ENCODE measurements around the gene POP5.

POP5 gene

DNA sequence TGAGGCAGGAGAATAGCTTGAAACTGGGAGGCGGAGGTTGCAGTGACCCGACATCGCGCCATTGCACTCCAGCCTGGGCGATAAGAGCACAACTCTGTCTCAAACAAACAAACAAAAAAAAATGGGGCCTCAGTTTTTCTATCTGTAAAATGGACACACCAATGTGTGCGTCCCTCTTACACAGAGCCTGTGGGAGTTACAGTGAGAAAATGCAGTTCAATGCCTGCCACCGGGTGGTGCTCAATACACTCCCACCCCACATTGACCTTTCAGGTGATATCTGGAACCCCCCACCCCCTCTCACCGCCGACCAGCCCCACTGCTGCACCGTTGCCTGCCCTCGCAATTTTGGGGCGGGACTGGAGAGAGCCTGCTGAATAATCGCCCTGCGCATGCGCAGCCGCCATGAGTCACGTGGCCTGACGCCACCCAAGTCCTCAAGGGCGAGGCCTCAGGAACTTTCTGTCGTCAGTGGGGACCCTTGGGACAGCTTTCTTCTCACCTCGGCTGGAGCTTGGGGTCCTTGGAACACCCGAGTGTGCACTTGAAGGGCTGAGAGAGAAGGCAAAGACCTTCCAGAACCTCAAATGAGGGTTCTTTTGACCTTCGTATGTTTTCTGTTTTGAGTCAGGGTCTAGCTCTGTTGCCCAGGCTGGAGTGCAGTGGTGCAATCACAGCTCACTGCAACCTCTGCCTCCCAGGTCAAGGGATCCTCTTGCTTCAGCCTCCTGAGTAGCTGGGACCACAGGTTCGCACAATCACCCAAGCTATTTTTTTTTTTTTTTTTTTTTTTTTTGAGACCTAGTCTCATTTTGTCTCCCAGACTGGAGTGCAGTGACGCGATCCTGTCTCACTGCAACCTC, 44.6 kb upstream of the POP5 start:
- TF ChIP-seq ARNTL (CRISPR knock-in tag; IDR thresholded peaks at IDR 0.05; ENCODE audit: borderline replicate concordance, low read depth) (no peak), ZNF565 (CRISPR knock-in tag; conservative IDR thresholded peaks at IDR 0.05; ENCODE audit: low read depth) (no peak), ZNF8 (CRISPR knock-in tag; IDR thresholded peaks at IDR 0.05) (no peak), OSR1 (CRISPR knock-in tag; IDR thresholded peaks at IDR 0.05) (no peak), ESRRG (CRISPR knock-in tag; IDR thresholded peaks at IDR 0.05) (no peak), ISL1 (CRISPR knock-in tag; IDR thresholded peaks at IDR 0.05) (no peak), ZNF70 (CRISPR knock-in tag; IDR thresholded peaks at IDR 0.05) (no peak), ZC3H10 (CRISPR knock-in tag; IDR thresholded peaks at IDR 0.05) (no peak), SNAI2 (CRISPR knock-in tag; IDR thresholded peaks at IDR 0.05) (no peak), ZFP3 (CRISPR knock-in tag; IDR thresholded peaks at IDR 0.05) (no peak), RARB (CRISPR knock-in tag; IDR thresholded peaks at IDR 0.05) (no peak)
- TF ChIP-seq, protein P1, sequence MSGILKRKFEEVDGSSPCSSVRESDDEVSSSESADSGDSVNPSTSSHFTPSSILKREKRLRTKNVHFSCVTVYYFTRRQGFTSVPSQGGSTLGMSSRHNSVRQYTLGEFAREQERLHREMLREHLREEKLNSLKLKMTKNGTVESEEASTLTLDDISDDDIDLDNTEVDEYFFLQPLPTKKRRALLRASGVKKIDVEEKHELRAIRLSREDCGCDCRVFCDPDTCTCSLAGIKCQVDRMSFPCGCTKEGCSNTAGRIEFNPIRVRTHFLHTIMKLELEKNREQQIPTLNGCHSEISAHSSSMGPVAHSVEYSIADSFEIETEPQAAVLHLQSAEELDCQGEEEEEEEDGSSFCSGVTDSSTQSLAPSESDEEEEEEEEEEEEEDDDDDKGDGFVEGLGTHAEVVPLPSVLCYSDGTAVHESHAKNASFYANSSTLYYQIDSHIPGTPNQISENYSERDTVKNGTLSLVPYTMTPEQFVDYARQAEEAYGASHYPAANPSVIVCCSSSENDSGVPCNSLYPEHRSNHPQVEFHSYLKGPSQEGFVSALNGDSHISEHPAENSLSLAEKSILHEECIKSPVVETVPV (CRISPR knock-in tag; IDR thresholded peaks at IDR 0.05) = no peak
- TF ChIP-seq, protein P2, sequence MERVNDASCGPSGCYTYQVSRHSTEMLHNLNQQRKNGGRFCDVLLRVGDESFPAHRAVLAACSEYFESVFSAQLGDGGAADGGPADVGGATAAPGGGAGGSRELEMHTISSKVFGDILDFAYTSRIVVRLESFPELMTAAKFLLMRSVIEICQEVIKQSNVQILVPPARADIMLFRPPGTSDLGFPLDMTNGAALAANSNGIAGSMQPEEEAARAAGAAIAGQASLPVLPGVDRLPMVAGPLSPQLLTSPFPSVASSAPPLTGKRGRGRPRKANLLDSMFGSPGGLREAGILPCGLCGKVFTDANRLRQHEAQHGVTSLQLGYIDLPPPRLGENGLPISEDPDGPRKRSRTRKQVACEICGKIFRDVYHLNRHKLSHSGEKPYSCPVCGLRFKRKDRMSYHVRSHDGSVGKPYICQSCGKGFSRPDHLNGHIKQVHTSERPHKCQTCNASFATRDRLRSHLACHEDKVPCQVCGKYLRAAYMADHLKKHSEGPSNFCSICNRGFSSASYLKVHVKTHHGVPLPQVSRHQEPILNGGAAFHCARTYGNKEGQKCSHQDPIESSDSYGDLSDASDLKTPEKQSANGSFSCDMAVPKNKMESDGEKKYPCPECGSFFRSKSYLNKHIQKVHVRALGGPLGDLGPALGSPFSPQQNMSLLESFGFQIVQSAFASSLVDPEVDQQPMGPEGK (CRISPR knock-in tag; IDR thresholded peaks at IDR 0.05; ENCODE audit: borderline replicate concordance) = no peak
- no peak for ATAC-seq

DNA sequence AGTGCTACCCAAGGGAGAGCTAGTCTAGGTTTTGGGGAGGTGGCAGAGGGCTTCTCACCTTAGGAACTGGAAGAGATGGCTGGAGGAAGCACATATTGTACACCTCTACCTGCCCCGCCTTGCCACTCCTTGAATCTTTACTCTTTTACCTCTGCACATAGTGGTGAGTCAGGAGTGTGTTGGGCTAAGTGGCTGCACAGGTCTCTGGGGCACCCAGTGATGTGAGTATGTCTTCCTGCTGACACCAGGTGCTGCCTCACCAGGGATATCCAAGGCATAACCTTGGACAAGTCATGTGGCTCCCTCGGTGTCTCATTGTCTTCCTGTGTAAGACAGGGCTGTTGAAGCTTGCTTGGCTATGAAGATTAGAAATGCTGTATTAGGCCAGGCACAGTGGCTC, 39.4 kb upstream of the POP5 start:
- ATAC-seq = no peak

More for the DNA sequence above, 39.4 kb upstream of the POP5 start:
- TF ChIP-seq ESRRG (CRISPR knock-in tag; IDR thresholded peaks at IDR 0.05) (no peak), ARNTL (CRISPR knock-in tag; IDR thresholded peaks at IDR 0.05; ENCODE audit: borderline replicate concordance, low read depth) (no peak), CSDC2 (CRISPR knock-in tag; IDR thresholded peaks at IDR 0.05) (no peak), TOX (CRISPR knock-in tag; IDR thresholded peaks at IDR 0.05; ENCODE audit: borderline replicate concordance) (no peak), OSR1 (CRISPR knock-in tag; IDR thresholded peaks at IDR 0.05) (no peak), ZNF565 (CRISPR knock-in tag; conservative IDR thresholded peaks at IDR 0.05; ENCODE audit: low read depth) (no peak), ISL1 (CRISPR knock-in tag; IDR thresholded peaks at IDR 0.05) (no peak), ZNF70 (CRISPR knock-in tag; IDR thresholded peaks at IDR 0.05) (no peak), ZFP30 (CRISPR knock-in tag; IDR thresholded peaks at IDR 0.05) (no peak), BACH2 (CRISPR knock-in tag; IDR thresholded peaks at IDR 0.05; ENCODE audit: borderline replicate concordance) (no peak), CREB5 (CRISPR knock-in tag; IDR thresholded peaks at IDR 0.05; ENCODE audit: low read depth) (no peak), ZFP3 (CRISPR knock-in tag; IDR thresholded peaks at IDR 0.05) (no peak), PPARA (CRISPR knock-in tag; IDR thresholded peaks at IDR 0.05; ENCODE audit: borderline replicate concordance) (no peak), RARB (CRISPR knock-in tag; IDR thresholded peaks at IDR 0.05) (no peak), SNAI2 (CRISPR knock-in tag; IDR thresholded peaks at IDR 0.05) (no peak), ZC3H10 (CRISPR knock-in tag; IDR thresholded peaks at IDR 0.05) (no peak)
- TF ChIP-seq, protein P3, sequence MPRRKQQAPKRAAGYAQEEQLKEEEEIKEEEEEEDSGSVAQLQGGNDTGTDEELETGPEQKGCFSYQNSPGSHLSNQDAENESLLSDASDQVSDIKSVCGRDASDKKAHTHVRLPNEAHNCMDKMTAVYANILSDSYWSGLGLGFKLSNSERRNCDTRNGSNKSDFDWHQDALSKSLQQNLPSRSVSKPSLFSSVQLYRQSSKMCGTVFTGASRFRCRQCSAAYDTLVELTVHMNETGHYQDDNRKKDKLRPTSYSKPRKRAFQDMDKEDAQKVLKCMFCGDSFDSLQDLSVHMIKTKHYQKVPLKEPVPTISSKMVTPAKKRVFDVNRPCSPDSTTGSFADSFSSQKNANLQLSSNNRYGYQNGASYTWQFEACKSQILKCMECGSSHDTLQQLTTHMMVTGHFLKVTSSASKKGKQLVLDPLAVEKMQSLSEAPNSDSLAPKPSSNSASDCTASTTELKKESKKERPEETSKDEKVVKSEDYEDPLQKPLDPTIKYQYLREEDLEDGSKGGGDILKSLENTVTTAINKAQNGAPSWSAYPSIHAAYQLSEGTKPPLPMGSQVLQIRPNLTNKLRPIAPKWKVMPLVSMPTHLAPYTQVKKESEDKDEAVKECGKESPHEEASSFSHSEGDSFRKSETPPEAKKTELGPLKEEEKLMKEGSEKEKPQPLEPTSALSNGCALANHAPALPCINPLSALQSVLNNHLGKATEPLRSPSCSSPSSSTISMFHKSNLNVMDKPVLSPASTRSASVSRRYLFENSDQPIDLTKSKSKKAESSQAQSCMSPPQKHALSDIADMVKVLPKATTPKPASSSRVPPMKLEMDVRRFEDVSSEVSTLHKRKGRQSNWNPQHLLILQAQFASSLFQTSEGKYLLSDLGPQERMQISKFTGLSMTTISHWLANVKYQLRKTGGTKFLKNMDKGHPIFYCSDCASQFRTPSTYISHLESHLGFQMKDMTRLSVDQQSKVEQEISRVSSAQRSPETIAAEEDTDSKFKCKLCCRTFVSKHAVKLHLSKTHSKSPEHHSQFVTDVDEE (CRISPR knock-in tag; IDR thresholded peaks at IDR 0.05) = no peak
- TF ChIP-seq, protein P1 (CRISPR knock-in tag; IDR thresholded peaks at IDR 0.05) = no peak
